Parathyroid adenoma (tissue), 2 donors: Measurements from ENCODE around the gene WDR20.
"Not testable (repeated sequence)": the region's sequence is repeated elsewhere in the genome, so short reads cannot be mapped to it uniquely, and the experiment has no call there.

Source experiments
- H2AFZ ChIP-seq: fragments of 300-600 bp; sonication (generic); one replicate; pipeline ENCODE4 v1.7.0; 2017; ENCODE audit warnings: antibody characterized with exemption, mild to moderate bottlenecking
- H3K27ac ChIP-seq: fragments of 300-600 bp; sonication (generic); one replicate; pipeline ENCODE4 v1.7.0; 2017
- H3K27me3 ChIP-seq: fragments of 300-600 bp; sonication (generic); one replicate; pipeline ENCODE4 v1.7.0; 2017; ENCODE audit warnings: low read length; ENCODE audit not compliant: control insufficient read depth, insufficient read depth
- H3K36me3 ChIP-seq: fragments of 300-600 bp; sonication (generic); one replicate; pipeline ENCODE4 v1.7.0; 2017; ENCODE audit warnings: low read length; ENCODE audit not compliant: control insufficient read depth, insufficient read depth
- H3K4me1 ChIP-seq: fragments of 300-600 bp; sonication (generic); one replicate; pipeline ENCODE4 v1.7.0; 2017; ENCODE audit warnings: control low read depth
- H3K4me2 ChIP-seq: fragments of 300-600 bp; sonication (generic); one replicate; pipeline ENCODE4 v1.7.0; 2017; ENCODE audit warnings: low read length
- H3K4me3 ChIP-seq: fragments of 300-600 bp; sonication (generic); one replicate; pipeline ENCODE4 v1.7.0; 2017; ENCODE audit warnings: low read depth, low read length
- H3K79me2 ChIP-seq: fragments of 300-600 bp; sonication (generic); one replicate; pipeline ENCODE4 v1.7.0; 2017; ENCODE audit warnings: control low read depth
- H3K9ac ChIP-seq: fragments of 300-600 bp; sonication (generic); one replicate; pipeline ENCODE4 v1.7.0; 2017; ENCODE audit warnings: mild to moderate bottlenecking
- H3K9me3 ChIP-seq: fragments of 300-600 bp; sonication (generic); one replicate; pipeline ENCODE4 v1.7.0; 2017; ENCODE audit warnings: low read length; ENCODE audit not compliant: control insufficient read depth
- CTCF ChIP-seq: fragments of 300-600 bp; sonication (generic); IDR thresholded peaks from one replicate; pipeline ENCODE4 v1.7.0; 2017; ENCODE audit warnings: antibody characterized with exemption, mild to moderate bottlenecking
- donor health status: primary hyperparathyroidism.

The WDR20 gene

GRCh38 chr14:102162487-102162886 is 22.8 kb downstream of the WDR20 start:
- H3K9me3 ChIP-seq, result no peaks in the 10 kb centered on the region
- H3K27me3 ChIP-seq, result no peaks in the 10 kb centered on the region
- H3K4me3 ChIP-seq, result no peak overlapping the region
- H3K36me3 ChIP-seq, result no peaks in the 10 kb centered on the region
- H3K79me2 ChIP-seq, result peaks cover 78% of the 10 kb centered on the region
- H3K4me2 ChIP-seq, result no peak overlapping the region
- no peak overlapping the region for H2AFZ ChIP-seq
- H3K27ac ChIP-seq, result no peak overlapping the region
- no peak overlapping the region for H3K9ac ChIP-seq
- no peak for TF ChIP-seq CTCF
- H3K4me1 ChIP-seq, result peaks cover 2% of the 10 kb centered on the region

GRCh38 chr14:102164241-102164641 is 24.5 kb downstream of the WDR20 start:
- no peaks in the 10 kb centered on the region for H3K9me3 ChIP-seq

GRCh38 chr14:102164965-102165364 is 25.3 kb downstream of the WDR20 start:
- Histone ChIP-seq H3K27ac (no peak overlapping the region), H3K4me3 (no peak overlapping the region), H3K9me3 (no peaks in the 10 kb centered on the region), H3K27me3 (no peaks in the 10 kb centered on the region), H3K4me1 (peaks cover 2% of the 10 kb centered on the region), H3K4me2 (no peak overlapping the region), H3K36me3 (no peaks in the 10 kb centered on the region), H3K79me2 (peaks cover 77% of the 10 kb centered on the region), H3K9ac (no peak overlapping the region), H2AFZ (no peak overlapping the region)
- TF ChIP-seq CTCF, result no peak

More at GRCh38 chr14:102164241-102164641, 24.5 kb downstream of the WDR20 start:
- Histone ChIP-seq H3K4me2 (no peak overlapping the region), H3K4me3 (no peak overlapping the region), H3K36me3 (no peaks in the 10 kb centered on the region), H3K9ac (no peak overlapping the region), H3K27me3 (no peaks in the 10 kb centered on the region), H3K4me1 (peaks cover 2% of the 10 kb centered on the region), H2AFZ (no peak overlapping the region), H3K79me2 (peaks cover 77% of the 10 kb centered on the region), H3K27ac (no peak overlapping the region)
- no peak for TF ChIP-seq CTCF

GRCh38 chr14:102170061-102170460 is 30.4 kb downstream of the WDR20 start:
- TF ChIP-seq CTCF, result no peak
- H3K27me3 ChIP-seq, result no peaks in the 10 kb centered on the region
- peaks cover 48% of the 10 kb centered on the region for H3K79me2 ChIP-seq
- no peak overlapping the region for H3K9ac ChIP-seq
- no peak overlapping the region for H3K27ac ChIP-seq
- H3K4me2 ChIP-seq, result no peak overlapping the region
- H3K36me3 ChIP-seq, result no peaks in the 10 kb centered on the region
- H2AFZ ChIP-seq, result no peak overlapping the region
- H3K9me3 ChIP-seq, result no peaks in the 10 kb centered on the region
- H3K4me3 ChIP-seq, result no peak overlapping the region
- H3K4me1 ChIP-seq, result no peaks in the 10 kb centered on the region

GRCh38 chr14:102171173-102172020 is 31.7 kb downstream of the WDR20 start:
- Histone ChIP-seq H3K9ac (no peak overlapping the region), H2AFZ (no peak overlapping the region), H3K36me3 (no peaks in the 10 kb centered on the region), H3K4me1 (no peaks in the 10 kb centered on the region), H3K4me3 (no peak overlapping the region), H3K79me2 (peaks cover 49% of the 10 kb centered on the region), H3K9me3 (no peaks in the 10 kb centered on the region), H3K27ac (no peak overlapping the region), H3K27me3 (no peaks in the 10 kb centered on the region), H3K4me2 (no peak overlapping the region)
- TF ChIP-seq CTCF, result no peak

GRCh38 chr14:102172021-102172272 is 32.2 kb downstream of the WDR20 start:
- not testable (repeated sequence) for H3K9ac ChIP-seq, H3K27ac ChIP-seq, H3K9me3 ChIP-seq, H3K4me3 ChIP-seq, H3K4me2 ChIP-seq, H3K4me1 ChIP-seq, H3K36me3 ChIP-seq, H3K27me3 ChIP-seq, H2AFZ ChIP-seq
- H3K79me2 ChIP-seq, result peaks cover 49% of the 10 kb centered on the region

- H3K79me2 ChIP-seq, result peaks cover 50% of the 10 kb centered on the region
- H3K4me3 ChIP-seq, H3K4me2 ChIP-seq, H3K9ac ChIP-seq, H3K27ac ChIP-seq, H3K9me3 ChIP-seq, H3K36me3 ChIP-seq, H3K4me1 ChIP-seq, H3K27me3 ChIP-seq, H2AFZ ChIP-seq: not testable (repeated sequence)
Measured at GRCh38 chr14:102172721-102173120, 33.0 kb downstream of the WDR20 start.
